GM23248 (cell line): ENCODE results near the gene QKI.

Source experiments
- EZH2 ChIP-seq: fragments of 200-600 bp; sonication (generic); IDR thresholded peaks from 2 replicates; pipeline ENCODE4 v1.6.1; 2018; ENCODE audit warnings: antibody characterized with exemption, mild to moderate bottlenecking; ENCODE audit not compliant: insufficient read depth, poor library complexity, severe bottlenecking
- EZH2phosphoT487 ChIP-seq: fragments of 200-600 bp; sonication (generic); IDR thresholded peaks from 2 replicates; pipeline ENCODE4 v1.6.1; 2018; ENCODE audit warnings: antibody characterized with exemption, moderate library complexity, mild to moderate bottlenecking, low read depth; ENCODE audit not compliant: insufficient read depth

DNA sequence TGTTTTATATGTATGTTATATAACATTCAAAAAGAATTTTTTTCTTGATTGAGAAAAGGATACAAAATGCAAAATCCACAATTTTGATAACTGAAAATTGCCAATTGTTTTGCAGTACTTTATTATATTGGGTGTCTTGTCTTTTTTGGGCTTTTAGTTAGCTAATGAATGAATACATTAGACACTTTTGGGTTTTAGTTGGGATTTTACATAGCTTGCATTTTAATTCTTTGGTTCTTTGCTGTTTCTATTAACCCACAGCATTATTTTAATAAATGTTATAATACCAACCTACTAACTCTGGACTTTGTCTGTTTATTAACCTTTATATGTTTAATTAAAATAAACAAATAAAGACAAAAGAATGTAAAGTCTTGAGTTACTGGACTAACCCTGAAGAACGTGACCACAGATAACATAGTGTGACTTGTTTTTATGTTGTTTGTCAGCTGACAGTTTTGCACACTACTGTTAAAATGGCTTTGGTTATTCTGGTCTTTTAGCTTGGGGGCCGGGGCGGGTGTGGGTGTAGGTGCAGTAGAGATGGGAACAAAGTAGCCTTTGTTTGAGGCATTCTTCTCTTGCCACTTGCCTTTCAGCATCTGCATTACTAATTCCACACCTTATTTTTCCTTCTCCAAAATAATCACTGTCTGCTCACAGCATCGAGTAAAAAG, 159.1 kb downstream of the QKI start:
- TF ChIP-seq EZH2phosphoT487, result no peak
- TF ChIP-seq EZH2, result no peak
